HT-29 (cell line): Measurements from ENCODE around the gene EXPH5. TPM values are rescaled to one million over a fixed set of nuclear protein-coding genes. Genes with fewer than 3 reads are reported as not detected.

ENCODE experiments used
- DNase-seq: peaks from one replicate; pipeline ENCODE4 v3.0.0-alpha.2; 2015; ENCODE audit warnings: low spot score
- total RNA-seq: library from RNA; depleted of rRNA; stranded (reverse); fragments of >200 nt; shearing (Covaris generic); gene quantifications from 2 replicates; pipeline ENCODE4 v1.2.3, GENCODE V29; 2014

The EXPH5 gene
- total RNA-seq, 1 experiment from 2014 or later, result 10.6 TPM

DNA sequence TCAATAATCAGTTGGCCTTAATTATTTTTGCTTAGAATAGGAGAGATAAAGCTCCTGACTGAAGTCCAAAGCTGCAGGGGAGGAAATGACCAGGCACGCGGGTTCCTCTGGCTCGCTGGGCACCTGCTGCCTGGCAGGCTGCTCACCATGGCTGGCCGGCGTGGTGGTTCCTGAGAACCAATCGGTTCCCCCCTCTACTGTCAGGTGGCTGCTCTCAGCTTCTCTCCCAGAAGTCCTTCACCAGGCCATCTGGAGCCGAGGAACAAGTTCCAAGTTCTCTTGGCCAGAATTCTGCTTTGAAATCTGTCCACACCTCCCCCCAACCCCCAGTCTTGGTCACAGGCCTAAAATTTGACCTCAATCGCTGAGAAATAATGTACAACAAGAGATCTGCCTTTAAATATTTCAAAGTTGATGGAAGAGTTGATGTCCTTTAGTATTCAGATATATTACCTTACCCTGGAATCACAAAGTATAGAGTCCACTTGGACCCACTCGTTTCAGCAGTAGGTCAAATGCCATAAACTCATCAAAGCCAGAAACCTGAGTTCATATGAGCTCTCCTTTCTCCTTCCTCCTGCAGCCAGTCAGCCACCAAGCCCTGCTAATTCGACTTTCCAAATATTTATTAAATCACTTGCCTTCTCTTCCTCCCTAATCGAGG, 25.2 kb downstream of the EXPH5 start:
- DNase-seq, result no peak

DNA sequence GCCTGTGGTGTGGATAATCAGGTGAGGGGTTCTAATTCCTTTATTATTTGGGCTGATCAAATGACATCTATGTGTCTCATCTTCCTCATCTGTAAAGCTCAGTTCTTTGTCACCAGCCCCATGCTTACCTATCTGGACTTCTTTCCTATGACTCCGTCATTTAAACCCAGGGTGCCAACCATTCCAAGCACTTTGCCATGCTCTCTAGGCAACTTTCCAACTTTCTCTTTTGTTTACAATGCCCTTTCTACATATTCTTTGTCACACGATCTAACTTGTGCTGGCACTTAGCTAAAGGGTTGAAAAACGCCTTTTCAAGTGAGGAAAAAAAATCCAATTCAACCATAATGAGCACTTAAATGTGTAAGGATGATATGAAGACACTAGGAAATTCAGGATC, 27.9 kb downstream of the EXPH5 start:
- no peak for DNase-seq

DNA sequence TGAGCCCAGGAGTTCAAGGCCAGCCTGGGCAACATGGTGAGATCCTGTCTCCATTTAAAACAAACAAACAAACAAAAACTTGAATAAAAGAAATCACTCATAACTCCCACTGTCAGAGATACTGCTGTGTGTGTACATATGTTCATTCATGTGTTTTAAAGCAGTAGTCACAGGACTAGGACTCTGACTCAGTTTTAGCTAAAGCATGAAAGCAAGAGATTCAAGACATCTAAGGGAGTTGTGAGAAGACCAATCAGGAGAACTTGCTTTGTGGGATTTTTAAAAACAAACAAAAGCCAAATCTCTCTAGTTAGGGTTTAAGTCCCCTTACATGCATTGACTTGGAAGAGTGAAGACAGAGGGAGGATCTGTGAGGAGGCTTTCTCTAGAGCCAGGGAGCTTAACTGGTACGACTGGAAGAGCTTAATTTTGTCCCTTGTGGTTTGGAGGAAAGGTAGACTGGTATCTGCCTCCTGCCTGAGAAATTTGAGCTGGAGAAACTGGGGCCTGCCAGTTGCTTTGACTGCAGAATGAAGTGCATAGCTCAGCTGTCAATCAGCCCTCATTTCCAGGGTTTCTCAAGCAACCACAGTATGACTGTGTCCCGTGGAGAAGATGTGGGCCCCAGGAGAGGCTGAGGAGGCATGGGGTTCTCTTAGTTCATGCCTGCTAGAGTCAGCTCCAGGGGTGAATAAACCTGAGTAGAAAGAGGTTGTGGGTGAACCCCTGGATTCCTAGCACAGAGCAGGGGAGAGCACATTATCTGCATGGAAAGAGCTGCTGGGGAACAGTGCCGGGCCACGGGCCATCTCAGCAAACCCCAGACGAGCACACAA, 30.6 kb downstream of the EXPH5 start:
- no peak for DNase-seq

DNA sequence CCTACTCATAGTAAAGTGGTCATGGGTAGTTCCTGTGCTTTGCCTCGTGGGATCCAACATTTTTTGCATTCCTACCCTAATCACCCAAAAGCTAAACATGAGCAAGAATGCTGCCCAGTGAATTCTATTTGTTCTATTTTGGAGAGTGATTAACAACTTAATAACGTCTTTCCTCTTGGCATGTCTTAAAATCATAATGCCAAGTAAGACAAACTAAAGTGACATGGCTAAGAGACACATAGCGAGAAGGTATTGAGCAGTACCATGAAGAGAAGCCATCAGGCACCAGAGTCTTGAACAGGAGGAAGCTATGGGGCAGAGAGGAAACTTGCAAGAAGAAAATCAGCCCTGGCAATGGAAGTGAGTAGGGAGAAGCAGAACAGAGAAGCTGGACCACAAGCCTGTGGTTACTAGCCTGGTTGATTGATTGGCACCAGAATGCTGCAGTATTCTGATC, 32.0 kb downstream of the EXPH5 start:
- DNase-seq, result no peak

DNA sequence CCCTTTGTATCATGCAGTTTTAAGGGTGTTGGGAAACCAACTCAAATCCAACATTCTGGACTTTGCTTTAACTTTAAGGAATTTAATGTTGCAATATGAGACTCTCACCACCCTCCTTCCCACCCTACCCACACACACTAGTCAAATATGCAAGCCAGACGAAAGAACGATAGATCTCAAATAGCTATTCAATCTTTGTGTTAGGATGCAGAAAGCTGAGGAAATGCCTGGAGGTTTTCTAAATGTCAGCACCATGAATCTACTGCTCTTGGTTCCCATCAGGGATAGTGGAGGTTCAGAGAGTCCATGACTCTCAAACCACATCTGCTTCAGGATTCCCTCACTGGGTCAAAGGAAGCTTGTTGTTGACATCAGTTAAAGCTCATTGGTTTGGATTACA, 33.7 kb downstream of the EXPH5 start:
- DNase-seq, result no peak

DNA sequence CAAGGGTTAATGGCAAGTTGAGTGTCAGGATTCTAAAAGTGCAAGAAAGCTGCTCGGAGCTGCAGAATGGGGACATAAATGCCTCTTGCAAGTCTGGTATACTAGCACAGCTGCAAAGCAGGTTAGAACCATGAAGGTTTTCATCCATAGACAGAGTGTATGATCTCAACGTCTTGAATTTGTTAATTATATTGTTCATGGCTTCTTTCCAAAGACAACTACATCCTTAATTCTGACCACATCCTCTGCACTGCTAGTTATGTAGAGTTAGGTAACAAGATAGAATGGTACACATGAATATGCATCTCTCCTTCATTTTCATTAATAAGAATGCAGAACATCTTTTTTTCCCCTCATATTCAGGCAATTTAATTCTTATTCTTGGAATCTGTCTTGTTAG, 34.2 kb downstream of the EXPH5 start:
- DNase-seq, result no peak

DNA sequence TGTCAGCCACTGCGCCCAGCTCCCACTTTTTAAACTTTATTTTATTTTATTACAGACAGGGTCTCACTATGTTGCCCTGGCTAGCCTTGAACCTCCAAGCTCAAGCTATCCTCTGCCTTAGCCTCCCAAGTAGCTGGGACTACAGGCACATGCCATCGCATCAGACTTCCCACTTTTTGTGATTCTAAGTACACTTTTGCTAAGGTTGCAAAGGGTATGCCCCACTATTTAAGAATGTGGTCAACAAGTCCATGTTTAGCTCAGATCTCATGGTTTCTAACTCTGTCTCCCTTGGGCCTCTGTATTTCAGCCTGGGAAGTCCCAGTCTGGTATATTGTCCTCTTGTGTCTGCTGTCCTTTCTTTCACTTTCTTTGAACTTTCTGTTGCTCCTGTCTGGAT, 35.3 kb downstream of the EXPH5 start:
- no peak for DNase-seq

DNA sequence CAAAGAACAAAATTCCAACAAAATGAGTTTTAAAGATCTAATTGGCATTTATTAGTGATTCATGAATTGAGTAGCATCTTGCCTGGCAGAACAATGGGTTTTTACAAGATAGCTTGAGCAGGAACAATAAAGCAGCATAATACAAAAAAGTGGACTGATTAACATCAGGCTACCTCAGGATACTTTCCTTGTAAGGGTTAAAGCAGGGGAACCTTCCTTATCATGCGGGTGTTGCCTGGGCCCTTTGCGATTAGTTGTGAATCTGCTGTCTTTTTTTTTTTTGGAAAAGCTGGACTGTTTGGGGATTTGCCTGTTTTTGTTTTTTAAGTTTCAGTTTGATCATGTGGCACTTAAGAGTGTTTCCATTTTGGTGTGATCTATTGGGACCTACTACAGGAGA, 37.5 kb downstream of the EXPH5 start:
- DNase-seq, result no peak

DNA sequence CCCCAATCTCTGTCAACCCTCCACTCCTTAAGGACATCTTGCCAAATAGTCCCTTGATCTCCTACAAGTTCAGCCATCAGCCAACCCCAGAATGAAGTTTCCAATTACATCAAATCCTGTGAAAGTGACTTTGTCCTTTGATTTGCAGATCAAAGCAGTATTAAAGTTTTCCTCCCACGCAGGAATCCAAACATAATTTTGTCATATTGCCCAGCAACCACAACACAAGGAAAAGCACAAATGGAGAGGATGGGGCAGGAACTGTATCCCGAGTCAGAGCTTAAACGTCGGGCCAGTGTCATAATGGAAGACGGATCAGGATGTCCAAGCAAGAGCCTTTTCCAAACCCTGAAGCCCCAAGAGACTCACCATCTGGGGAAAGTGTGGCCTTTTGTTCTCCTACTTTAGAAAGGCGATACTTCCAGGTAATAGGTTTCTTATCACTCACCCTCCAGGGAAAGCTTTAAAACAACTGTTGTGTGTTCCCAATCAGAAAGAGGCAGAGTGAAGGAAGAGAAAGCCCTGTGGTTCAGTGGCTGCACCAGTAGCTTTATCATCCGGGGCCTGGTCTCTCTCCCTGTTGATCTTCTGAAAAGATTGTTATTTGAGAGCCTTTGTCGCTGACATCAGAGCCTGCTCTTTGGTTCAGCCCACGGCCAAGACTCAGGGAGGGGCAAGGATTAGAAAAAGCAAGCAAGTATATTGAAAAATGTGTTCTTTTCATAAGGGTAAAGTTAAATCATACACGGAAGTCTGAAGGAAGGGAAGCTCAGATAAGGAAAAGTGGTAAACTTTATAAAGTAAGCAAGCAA, 41.7 kb downstream of the EXPH5 start:
- no peak for DNase-seq

DNA sequence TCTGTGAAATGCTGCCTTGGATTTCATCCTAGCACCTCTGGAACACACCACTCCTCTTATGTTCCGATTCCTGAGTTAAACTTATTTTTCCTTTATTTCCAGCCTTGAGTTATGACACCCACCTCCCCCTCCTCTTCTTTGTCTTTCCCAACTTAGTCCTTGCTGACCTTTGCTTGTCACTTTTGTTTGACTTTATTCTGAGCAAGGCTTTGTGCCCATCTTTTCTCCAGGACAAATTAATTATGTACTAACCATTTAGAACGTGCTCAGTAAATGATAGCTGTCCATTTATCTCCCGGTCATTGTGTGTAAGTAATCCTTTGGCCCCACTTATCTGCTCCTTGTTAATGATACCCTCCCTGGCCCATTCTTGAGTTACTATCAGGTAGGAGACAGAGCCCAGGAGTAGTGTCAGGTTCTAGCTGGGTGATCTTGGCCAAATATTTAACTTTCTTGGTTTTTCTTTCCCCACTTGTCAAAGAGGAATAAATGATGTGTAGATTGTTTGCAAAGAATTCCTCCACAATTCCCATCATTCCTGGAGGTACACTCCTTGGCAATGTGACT, 44.2 kb downstream of the EXPH5 start:
- DNase-seq, result no peak

DNA sequence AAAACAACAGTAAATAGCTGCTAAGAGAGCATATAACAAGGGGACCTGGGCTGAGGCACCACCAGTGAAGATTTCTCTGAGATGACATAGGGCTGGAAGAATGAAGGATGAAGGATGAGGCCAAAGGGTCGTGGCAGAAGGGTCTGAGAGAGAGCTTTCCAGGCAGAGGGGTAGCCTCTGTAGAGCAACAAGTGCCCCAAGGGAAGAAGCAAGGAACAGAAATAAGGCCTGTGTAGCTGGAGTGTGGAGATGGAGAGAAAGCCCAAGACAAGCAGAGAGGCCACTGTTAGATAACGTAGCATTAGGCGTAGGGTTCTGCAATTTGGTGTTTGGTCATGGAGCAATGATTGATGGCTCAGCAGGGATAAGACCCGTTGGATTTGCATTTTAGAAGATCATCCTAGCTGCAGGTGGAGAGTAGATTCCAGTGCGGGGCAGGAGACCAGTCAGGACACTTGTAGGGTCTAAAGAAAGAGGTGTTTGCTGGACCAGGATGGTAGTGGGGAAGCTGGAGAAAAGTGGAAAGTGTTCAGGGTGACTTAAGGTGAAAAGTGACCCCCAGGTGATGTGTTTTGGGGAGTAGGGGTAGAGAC, 47.6 kb downstream of the EXPH5 start:
- no peak for DNase-seq

DNA sequence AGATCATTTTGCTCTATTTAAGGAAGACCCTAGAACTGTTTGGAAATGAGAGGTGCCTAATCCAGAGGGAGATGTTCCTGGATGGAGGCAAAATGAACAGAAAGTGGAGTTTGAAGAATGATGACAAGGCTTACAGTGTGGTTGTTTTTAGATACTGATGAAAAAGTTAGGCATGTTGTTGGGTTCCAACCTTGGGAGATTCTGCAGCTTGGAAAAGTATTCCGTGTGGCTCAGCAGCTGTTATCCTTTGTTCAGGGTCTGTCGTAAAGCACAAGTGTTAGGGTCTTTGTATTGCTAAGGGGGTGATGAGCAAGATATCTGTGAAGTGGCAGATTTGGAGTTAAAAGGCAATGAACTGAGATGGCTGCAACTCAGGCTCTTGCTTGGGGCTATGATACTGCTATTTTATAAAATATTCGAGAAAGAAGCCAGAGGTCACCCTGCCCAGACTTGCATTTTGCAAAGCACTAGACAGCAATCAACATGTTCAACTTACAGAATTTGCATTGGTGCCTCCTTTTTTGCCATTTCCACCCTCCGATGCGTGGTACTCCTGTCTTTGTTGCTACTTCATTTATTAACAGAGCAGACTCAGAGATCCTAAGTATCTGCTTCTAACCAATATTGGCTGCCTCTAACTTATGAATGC, 50.1 kb downstream of the EXPH5 start:
- no peak for DNase-seq

DNA sequence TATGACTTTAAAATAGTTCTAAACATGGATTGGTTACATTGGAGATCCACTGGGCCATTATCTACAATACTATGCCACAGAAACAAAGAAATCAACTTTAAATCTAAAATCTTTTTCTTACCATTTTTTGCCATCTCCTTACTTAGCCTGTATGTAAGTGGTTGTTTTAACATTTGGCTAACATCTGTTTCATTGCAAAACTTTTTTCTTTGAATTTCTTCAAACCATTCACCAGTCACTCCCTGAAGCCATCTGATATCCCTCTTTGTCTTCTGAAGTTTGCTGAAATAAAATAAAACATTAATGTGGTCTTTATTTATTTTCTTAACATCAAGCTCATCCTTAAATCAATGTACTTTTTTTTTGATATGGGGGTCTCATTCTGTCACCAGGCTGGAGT, 52.0 kb downstream of the EXPH5 start:
- DNase-seq, result no peak

DNA sequence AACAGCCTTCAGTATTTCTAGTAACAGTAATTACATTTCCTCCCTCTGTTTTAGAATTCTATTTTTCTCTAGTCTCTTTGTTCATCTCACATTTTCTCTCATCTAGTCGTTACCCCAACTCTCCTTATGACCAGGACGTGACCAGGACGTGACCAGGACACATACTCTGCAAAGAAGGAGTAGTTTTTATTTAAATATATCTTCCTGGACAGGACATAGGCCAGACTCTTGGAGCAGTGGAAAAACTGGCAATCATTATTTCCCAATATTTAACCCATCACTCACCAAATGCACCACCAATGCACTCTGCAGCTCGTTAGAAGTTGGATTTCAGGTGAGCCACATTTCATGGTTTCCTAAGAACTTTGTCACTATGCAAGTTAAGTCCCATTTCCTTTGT, 55.1 kb downstream of the EXPH5 start:
- DNase-seq, result no peak

DNA sequence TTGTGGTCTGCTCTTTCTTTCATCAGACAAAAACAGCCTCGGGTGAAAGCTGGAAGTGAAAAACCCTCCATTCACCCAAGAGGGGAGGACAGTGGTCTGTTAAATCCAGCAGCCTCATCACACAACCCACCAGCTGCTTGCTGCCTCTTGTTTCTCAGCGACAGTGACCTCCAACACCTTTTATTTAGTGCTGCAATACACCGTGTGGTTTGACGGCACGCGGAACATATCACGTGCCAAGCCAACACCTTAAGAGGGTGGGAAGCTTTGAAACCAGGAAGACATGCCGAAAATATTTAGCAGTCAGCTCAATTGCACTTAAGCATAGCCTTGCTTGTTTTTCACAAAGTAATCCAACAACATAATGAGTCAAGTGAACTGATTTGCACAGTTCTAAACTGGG, 55.5 kb downstream of the EXPH5 start:
- DNase-seq, result peak; percentile 66

DNA sequence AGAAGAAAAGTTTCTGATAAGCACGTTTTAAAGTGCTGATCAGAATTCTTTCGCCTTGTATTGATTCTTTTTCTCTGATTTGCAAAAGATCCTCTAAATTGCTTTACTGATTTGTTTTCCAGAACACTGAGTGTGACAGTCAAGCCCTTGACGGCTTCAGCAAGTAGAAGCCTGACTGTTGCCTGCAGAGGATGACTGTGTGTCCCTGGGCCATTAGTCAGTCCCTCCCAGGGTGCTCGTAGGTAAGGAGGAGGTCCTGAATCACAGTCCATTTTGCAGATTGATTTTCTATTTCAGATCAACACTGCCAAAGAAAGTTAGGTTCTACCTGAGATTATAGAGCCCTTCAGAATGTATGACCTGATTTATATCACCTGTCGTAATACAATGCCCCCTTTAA, 56.8 kb downstream of the EXPH5 start:
- no peak for DNase-seq

DNA sequence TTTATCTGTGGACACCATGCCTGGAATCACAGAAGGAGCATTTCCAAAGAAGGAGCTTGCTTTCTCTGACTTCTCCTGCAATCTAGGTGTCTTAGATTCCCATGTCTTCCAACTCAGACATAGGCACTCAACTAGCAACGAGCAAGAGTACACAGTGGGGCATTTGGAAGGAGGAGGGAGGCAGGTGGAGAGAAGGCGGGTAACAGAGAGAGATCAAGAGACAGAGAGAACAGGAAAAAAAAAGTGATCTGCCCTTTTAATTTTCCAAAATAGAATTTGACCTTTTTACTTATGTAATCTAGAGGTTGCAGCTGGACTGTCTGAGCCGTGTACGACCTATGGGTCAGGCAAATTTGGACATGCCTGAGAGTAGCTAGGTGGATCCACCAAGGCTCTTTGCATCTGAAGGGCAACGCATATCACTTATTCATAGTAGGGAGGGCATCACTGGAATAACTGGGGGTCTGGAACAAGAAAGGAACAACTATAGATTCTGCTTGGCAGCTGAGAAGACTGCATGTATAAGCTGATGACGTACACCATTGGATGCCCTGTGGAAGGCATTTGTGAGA, 58.1 kb downstream of the EXPH5 start:
- no peak for DNase-seq

DNA sequence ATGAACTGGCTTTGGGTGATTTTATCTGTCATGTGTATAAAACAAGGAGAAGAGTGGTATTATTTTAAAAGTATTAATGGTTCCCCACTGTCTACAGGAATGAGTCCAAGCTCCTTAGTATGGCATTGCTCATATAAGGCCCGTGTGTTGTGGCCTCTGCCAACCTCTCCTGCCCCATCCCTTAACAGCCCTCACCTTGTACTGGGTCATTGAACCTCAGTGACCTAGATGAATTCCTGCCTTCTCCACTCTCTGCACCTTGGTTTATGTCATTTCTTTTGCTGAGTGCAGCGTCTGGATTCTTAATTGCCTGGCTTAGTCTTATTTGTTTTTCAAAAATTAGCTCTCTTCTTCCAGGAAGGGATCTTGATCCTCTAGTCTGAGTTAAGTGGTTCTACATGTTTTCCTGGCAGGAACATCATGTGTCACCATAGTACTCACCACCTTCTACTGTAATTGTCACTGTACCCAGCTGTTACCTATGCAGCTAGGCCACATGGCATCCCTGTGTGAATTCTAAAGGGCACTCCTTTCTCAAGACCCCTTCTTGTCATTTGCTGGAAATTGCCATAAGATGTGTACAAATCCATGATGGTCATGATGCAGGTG, 59.2 kb downstream of the EXPH5 start:
- DNase-seq, result no peak

DNA sequence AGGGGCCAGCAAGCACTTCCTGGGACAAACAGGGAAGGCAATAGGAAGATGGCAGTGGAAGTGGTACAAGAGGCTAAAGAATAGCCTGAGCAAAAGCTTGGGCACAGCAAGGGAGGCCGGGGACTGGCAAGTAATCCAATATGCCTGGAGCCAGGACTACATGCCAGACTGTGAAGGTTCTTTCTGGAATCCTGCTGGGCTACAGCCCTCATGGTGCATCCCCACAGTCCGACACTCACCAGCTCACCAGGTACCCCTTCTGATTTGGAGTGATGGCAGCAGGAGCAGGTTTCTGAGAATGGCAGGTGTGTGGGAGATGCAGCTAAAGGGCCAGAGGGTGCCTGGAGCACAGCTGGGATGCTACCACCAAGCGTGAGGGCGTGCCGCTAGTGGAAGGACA, 63.1 kb downstream of the EXPH5 start:
- DNase-seq, result no peak

DNA sequence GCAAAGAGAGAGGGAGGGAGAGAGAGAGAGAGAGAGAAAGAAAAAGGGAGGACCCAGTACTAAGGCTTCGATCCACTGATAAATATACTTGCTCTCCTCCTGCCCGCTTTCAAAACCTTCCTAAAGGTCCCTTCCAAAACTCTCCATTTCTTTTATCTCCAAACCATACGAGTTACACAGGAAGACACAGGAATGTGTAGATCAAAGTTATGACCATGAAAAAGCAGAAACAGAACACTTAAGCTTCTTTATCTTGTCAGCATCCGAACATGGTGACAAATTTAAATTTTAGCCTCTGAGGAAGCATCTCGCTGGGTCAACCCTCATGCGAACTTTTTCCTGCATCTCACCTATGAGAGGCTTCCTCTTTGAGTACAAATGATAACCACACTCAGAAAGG, 66.2 kb downstream of the EXPH5 start:
- no peak for DNase-seq
